GM23338 (cell line): ENCODE results near the gene PIR. TPM values are rescaled to one million over a fixed set of nuclear protein-coding genes. Genes with fewer than 3 reads are reported as not detected.

ENCODE experiments used
- ATAC-seq: fragments of 200-7000 bp; cut with Tn5 transposase; 3 replicates; pipeline ENCODE4 v1.9.1; 2020
- DNase-seq: peaks from one replicate; pipeline ENCODE4 v3.0.0-alpha.2; 2015; ENCODE audit warnings: low spot score
- H2AFZ ChIP-seq: fragments of 200-600 bp; sonication (generic); 2 replicates; pipeline ENCODE4 v1.8.0; 2016; ENCODE audit warnings: antibody characterized with exemption, mild to moderate bottlenecking, moderate library complexity
- H3F3A ChIP-seq: fragments of 200-600 bp; sonication (generic); replicated peaks from 2 replicates; pipeline ENCODE4 v1.8.0; 2017; ENCODE audit warnings: antibody characterized with exemption, mixed run types, low read depth
- H3K27ac ChIP-seq: fragments of 200-600 bp; sonication (generic); 2 replicates; pipeline ENCODE4 v1.6.1; 2016; ENCODE audit warnings: low read depth
- H3K27me3 ChIP-seq: fragments of 200-600 bp; sonication (generic); 2 replicates; pipeline ENCODE4 v1.8.0; 2016; ENCODE audit warnings: mild to moderate bottlenecking, mixed run types, moderate library complexity; ENCODE audit not compliant: insufficient read depth
- H3K36me3 ChIP-seq: fragments of 200-600 bp; sonication (generic); 2 replicates; pipeline ENCODE4 v1.8.0; 2016; ENCODE audit warnings: mild to moderate bottlenecking; ENCODE audit not compliant: insufficient read depth
- H3K4me1 ChIP-seq: fragments of 200-600 bp; sonication (generic); 2 replicates; pipeline ENCODE4 v1.8.0; 2016; ENCODE audit warnings: mild to moderate bottlenecking, moderate library complexity; ENCODE audit not compliant: insufficient read depth
- H3K4me2 ChIP-seq: fragments of 200-600 bp; sonication (generic); 2 replicates; pipeline ENCODE4 v1.7.1; 2017; ENCODE audit warnings: mixed run types
- H3K4me3 ChIP-seq: fragments of 200-600 bp; sonication (generic); 2 replicates; pipeline ENCODE4 v1.6.1; 2016; ENCODE audit warnings: mixed run types
- H3K79me2 ChIP-seq: fragments of 200-600 bp; sonication (generic); replicated peaks from 2 replicates; pipeline ENCODE4 v1.8.0; 2017; ENCODE audit warnings: mild to moderate bottlenecking; ENCODE audit not compliant: insufficient read depth
- H3K9me2 ChIP-seq: fragments of 200-600 bp; sonication (generic); 2 replicates; pipeline ENCODE4 v1.8.0; 2017; ENCODE audit not compliant: insufficient read depth
- H4K20me1 ChIP-seq: fragments of 200-600 bp; sonication (generic); replicated peaks from 2 replicates; pipeline ENCODE4 v1.8.0; 2017; ENCODE audit warnings: mild to moderate bottlenecking; ENCODE audit not compliant: insufficient read depth
- H3K27ac Mint-ChIP-seq: 2 replicates; pipeline ENCODE4 v1.8.0; 2020; ENCODE audit warnings: inconsistent platforms, mild to moderate bottlenecking, moderate library complexity, mixed read lengths
- H3K27me3 Mint-ChIP-seq: 3 replicates; pipeline ENCODE4 v1.8.0; 2022; ENCODE audit warnings: low read depth, mild to moderate bottlenecking, moderate library complexity, mixed read lengths, inconsistent platforms; ENCODE audit not compliant: insufficient read depth, poor library complexity
- H3K36me3 Mint-ChIP-seq: 3 replicates; pipeline ENCODE4 v1.8.0; 2021; ENCODE audit warnings: low read depth, mild to moderate bottlenecking, inconsistent platforms, moderate library complexity, mixed read lengths
- H3K4me1 Mint-ChIP-seq: 3 replicates; pipeline ENCODE4 v1.8.0; 2020; ENCODE audit warnings: mild to moderate bottlenecking, inconsistent platforms, mixed read lengths
- H3K4me3 Mint-ChIP-seq: 3 replicates; pipeline ENCODE4 v1.8.0; 2021; ENCODE audit warnings: moderate library complexity, mild to moderate bottlenecking, inconsistent platforms, mixed read lengths
- H3K9me3 Mint-ChIP-seq: 3 replicates; pipeline ENCODE4 v1.8.0; 2020; ENCODE audit warnings: moderate library complexity, mild to moderate bottlenecking, inconsistent platforms, mixed read lengths
- CREB1 ChIP-seq: fragments of 250-450 bp; sonication (Bioruptor Pico); IDR thresholded peaks from 2 replicates; pipeline ENCODE4 v1.5.0; 2020; ENCODE audit warnings: low read depth, mild to moderate bottlenecking, moderate library complexity
- ETS1 ChIP-seq: IDR thresholded peaks from 2 replicates; pipeline ENCODE4 v1.6.1; 2016; ENCODE audit warnings: antibody characterized with exemption
- EZH2 ChIP-seq: fragments of 200-600 bp; sonication (generic); IDR thresholded peaks from one replicate; pipeline ENCODE4 v1.8.0; 2017; ENCODE audit warnings: antibody characterized with exemption, mild to moderate bottlenecking, low read depth; ENCODE audit not compliant: unreplicated experiment
- EZH2phosphoT487 ChIP-seq: fragments of 200-600 bp; sonication (generic); IDR thresholded peaks from one replicate; pipeline ENCODE4 v1.8.1; 2018; ENCODE audit warnings: antibody characterized with exemption; ENCODE audit not compliant: unreplicated experiment
- JUNB ChIP-seq: IDR thresholded peaks from one replicate; pipeline ENCODE4 v1.6.1; 2016; ENCODE audit warnings: antibody characterized with exemption; ENCODE audit not compliant: unreplicated experiment
- NANOG ChIP-seq: IDR thresholded peaks from 2 replicates; pipeline ENCODE4 v1.6.1; 2016; ENCODE audit warnings: antibody characterized with exemption, borderline replicate concordance
- POLR2AphosphoS5 ChIP-seq: IDR thresholded peaks from 2 replicates; pipeline ENCODE4 v1.6.1; 2016; ENCODE audit warnings: antibody characterized with exemption, low read depth
- REST ChIP-seq: IDR thresholded peaks from one replicate; pipeline ENCODE4 v1.6.1; 2018; ENCODE audit warnings: antibody characterized with exemption; ENCODE audit not compliant: unreplicated experiment
- STAT1 ChIP-seq: IDR thresholded peaks from one replicate; pipeline ENCODE4 v1.6.1; 2016; ENCODE audit warnings: antibody characterized with exemption; ENCODE audit not compliant: unreplicated experiment
- ZNF114 ChIP-seq: fragments of 250-450 bp; sonication (Bioruptor Pico); IDR thresholded peaks from 2 replicates; pipeline ENCODE4 v1.5.0; 2020; ENCODE audit warnings: mild to moderate bottlenecking, moderate library complexity
- ZNF331 ChIP-seq: fragments of 250-450 bp; sonication (Bioruptor Pico); IDR thresholded peaks from 2 replicates; pipeline ENCODE4 v1.5.0; 2020; ENCODE audit warnings: low read depth, mild to moderate bottlenecking, moderate library complexity
- ZNF462 ChIP-seq: fragments of 250-450 bp; sonication (Bioruptor Pico); IDR thresholded peaks from 2 replicates; pipeline ENCODE4 v1.5.0; 2020; ENCODE audit warnings: mild to moderate bottlenecking, moderate library complexity
- polyA plus RNA-seq: library from polyadenylated mRNA; unstranded; fragments of >200 nt; fragmentation: Nextera tagmentation; extraction: Ambion mirVana; gene quantifications from 2 replicates; pipeline ENCODE4 v1.2.1, GENCODE V29; 2016
- total RNA-seq: library from RNA; depleted of rRNA; stranded (reverse); fragments of >200 nt; shearing (Covaris generic); gene quantifications from 2 replicates; pipeline ENCODE4 v1.2.3, GENCODE V29; 2014
- TF ChIP-seq, protein P1 (sequence below), 2 experiments: fragments of 200-600 bp in 1 of 2; sonication (generic) in 1 of 2; conservative IDR thresholded peaks; 2 replicates each; pipeline versions ENCODE4 v1.5.1 to v1.6.1; 2016 to 2017; ENCODE audit warnings: antibody characterized with exemption in 2 of 2, low read depth in 2 of 2, mild to moderate bottlenecking in 2 of 2, moderate library complexity in 1 of 2

Gene PIR
- total and polyA plus RNA-seq, 2 experiments from 2014 or later = 13.1 to 25.2 TPM

DNA sequence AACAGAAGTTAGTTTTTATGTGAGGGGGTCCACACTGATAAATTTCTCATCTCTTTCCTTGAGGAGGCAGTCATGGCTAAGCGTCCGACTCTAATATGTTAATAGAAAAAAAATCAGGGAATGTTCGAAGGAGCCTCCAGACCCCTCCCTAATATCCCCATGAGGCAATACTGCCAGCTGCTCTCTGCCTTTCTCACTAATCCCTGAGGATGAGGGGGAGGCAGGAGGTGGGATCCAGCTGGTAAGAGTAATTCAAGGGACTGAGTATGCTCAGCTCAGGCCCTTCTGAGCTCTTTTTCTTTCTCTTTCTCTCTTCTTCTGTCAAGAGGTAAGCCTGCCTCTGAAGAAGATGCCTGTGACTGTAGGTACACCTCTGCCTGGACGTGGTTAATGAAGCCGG lies 51.7 kb downstream of the PIR start:
- Mint-ChIP-seq H3K36me3 (peaks cover 4% of the 10 kb centered on the region; the same call in 2 of the 3 replicates), H3K4me3 (no peak overlapping the region), H3K4me1 (no peaks in the 10 kb centered on the region), H3K9me3 (no peaks in the 10 kb centered on the region), H3K27me3 (peaks cover 4% of the 10 kb centered on the region), H3K27ac (no peak overlapping the region)
- Histone ChIP-seq H2AFZ (no peak overlapping the region), H3K27me3 (no peaks in the 10 kb centered on the region), H3F3A (no peaks in the 10 kb centered on the region), H3K4me2 (no peak overlapping the region), H3K27ac (no peak overlapping the region), H3K4me3 (no peak overlapping the region), H3K4me1 (no peaks in the 10 kb centered on the region), H3K9me2 (no peaks in the 10 kb centered on the region), H3K36me3 (no peaks in the 10 kb centered on the region), H4K20me1 (no peaks in the 10 kb centered on the region), H3K79me2 (no peaks in the 10 kb centered on the region)
- ATAC-seq = no peak
- no peak for TF ChIP-seq ZNF331 (CRISPR knock-in tag)
- no peak for TF ChIP-seq CREB1 (CRISPR knock-in tag)
- TF ChIP-seq POLR2AphosphoS5 = no peak
- no peak for TF ChIP-seq EZH2phosphoT487
- no peak for TF ChIP-seq REST
- TF ChIP-seq STAT1 = no peak
- TF ChIP-seq, protein P1, sequence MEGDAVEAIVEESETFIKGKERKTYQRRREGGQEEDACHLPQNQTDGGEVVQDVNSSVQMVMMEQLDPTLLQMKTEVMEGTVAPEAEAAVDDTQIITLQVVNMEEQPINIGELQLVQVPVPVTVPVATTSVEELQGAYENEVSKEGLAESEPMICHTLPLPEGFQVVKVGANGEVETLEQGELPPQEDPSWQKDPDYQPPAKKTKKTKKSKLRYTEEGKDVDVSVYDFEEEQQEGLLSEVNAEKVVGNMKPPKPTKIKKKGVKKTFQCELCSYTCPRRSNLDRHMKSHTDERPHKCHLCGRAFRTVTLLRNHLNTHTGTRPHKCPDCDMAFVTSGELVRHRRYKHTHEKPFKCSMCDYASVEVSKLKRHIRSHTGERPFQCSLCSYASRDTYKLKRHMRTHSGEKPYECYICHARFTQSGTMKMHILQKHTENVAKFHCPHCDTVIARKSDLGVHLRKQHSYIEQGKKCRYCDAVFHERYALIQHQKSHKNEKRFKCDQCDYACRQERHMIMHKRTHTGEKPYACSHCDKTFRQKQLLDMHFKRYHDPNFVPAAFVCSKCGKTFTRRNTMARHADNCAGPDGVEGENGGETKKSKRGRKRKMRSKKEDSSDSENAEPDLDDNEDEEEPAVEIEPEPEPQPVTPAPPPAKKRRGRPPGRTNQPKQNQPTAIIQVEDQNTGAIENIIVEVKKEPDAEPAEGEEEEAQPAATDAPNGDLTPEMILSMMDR (conservative IDR thresholded peaks at IDR 0.05; ENCODE audit: low read depth in 2 of 2) = no peak
- no peak for TF ChIP-seq ETS1
- no peak for TF ChIP-seq EZH2
- TF ChIP-seq JUNB = no peak
- no peak for TF ChIP-seq NANOG
- no peak for TF ChIP-seq ZNF462
- TF ChIP-seq ZNF114 (CRISPR knock-in tag) = no peak
- no peak for DNase-seq
